GM12874 (cell line): ENCODE results near the gene ZW10.

Source experiments
- TF ChIP-seq, protein P1 (sequence below): IDR thresholded peaks from 2 replicates; pipeline ENCODE4 v1.5.1; 2011; ENCODE audit warnings: low read depth, mild to moderate bottlenecking, control low read depth, low read length, moderate library complexity; ENCODE audit not compliant: insufficient read depth

The ZW10 gene

DNA sequence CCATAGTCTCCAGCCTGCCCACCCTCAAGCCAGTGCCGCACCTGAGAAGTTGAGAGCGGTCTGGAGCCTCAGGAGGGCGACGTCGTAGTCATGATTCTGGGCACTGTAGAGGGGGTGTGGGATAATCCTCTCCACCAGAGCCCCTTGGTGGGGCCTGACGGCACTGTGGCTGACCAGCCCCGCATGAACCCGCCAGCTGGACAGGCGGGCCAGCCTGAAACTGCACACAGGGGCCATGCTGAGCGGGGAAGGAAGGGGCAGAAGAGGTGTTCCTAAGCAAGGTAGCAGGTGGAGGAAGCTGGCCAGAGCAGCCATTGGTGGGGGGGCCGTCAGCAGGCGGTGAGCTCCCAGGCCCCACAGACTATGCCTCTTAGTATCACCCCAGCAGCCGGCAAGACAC lies 80.5 kb downstream of the ZW10 start:
- TF ChIP-seq, protein P1, sequence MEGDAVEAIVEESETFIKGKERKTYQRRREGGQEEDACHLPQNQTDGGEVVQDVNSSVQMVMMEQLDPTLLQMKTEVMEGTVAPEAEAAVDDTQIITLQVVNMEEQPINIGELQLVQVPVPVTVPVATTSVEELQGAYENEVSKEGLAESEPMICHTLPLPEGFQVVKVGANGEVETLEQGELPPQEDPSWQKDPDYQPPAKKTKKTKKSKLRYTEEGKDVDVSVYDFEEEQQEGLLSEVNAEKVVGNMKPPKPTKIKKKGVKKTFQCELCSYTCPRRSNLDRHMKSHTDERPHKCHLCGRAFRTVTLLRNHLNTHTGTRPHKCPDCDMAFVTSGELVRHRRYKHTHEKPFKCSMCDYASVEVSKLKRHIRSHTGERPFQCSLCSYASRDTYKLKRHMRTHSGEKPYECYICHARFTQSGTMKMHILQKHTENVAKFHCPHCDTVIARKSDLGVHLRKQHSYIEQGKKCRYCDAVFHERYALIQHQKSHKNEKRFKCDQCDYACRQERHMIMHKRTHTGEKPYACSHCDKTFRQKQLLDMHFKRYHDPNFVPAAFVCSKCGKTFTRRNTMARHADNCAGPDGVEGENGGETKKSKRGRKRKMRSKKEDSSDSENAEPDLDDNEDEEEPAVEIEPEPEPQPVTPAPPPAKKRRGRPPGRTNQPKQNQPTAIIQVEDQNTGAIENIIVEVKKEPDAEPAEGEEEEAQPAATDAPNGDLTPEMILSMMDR = no peak

DNA sequence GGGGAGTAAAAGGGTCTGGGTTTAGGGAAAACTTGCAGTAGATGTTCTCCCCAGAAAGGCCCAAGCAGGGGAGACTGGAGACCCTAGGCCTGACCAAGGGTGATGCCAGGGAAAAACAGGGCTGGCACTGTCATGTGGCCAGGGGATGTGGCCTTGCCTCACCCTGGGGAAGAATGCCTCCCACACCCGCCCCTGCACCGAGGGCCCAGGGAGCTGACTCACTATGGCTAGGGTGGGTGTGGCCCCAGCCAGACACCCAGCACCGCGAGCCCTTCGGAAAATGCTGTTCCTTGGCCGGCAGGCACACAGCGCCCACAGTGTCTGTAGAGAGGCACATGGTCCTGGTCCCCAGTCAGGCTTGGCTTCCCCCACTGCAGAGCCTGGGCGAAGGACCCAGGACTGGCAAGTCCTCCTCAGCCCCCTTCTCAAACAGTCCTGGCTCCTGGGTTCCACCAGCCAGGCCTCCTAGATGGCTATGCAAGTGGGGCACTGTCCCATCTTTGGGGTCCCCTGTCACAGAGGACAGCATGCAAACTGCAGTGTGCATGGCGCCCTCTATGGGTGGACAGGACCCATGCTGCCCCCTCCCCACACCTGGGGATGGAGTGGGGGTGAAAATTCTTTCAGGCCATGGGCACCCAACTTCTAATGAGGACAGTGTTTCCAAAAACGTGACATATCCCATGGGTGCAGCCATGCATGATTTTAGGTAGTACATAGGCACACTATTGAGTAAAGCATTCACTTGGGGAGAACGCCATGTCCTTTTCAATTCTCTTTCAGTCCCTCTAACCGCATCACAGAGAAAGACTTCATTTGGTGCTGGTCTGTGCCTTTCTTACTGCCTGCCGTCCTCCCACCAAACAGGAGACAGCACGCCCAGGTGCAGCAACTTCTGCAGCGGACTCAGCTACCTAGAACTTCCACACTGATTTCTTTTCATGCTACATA lies 82.6 kb downstream of the ZW10 start:
- TF ChIP-seq, protein P1 = peak; percentile 74

DNA sequence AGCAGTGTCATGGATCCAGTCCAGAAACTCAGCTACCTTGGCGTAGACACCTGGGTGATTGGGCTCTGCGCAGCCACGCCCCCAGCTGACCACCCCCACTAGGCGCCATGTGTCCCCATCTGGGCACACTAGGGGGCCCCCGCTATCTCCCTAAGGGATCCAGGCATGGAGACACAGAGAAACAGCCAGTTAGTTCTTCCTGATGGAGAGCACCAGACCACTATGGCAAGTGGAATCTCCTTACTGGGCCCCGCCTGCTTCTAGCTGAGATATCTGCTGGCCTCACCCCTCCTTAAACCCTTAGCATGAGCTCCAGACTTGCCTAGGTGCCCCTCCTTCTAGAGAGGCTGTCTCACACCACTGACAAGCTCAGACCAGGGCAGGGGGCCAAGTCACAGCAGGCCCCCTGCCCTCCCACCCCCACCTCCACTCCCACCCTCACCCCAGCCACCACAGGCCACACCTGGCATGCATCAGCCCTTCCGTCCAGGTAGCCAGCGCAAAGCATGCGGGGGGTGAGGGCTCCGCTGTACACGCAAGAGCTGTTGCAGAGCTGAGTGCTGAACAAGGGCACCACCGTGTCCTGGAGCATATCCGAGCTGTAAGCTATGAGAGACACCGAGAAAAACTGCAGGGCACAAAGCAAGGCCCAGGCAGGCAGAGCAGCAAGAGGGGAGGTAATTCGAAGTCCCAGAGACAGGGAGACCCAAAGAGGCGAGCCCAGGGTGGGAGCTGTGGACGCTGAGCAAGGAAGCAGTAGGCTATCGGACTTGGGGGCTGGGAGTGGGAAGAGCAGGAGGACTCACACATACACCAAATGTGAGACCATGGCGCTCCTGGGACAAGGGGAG lies 83.5 kb downstream of the ZW10 start:
- TF ChIP-seq, protein P1 = no peak

DNA sequence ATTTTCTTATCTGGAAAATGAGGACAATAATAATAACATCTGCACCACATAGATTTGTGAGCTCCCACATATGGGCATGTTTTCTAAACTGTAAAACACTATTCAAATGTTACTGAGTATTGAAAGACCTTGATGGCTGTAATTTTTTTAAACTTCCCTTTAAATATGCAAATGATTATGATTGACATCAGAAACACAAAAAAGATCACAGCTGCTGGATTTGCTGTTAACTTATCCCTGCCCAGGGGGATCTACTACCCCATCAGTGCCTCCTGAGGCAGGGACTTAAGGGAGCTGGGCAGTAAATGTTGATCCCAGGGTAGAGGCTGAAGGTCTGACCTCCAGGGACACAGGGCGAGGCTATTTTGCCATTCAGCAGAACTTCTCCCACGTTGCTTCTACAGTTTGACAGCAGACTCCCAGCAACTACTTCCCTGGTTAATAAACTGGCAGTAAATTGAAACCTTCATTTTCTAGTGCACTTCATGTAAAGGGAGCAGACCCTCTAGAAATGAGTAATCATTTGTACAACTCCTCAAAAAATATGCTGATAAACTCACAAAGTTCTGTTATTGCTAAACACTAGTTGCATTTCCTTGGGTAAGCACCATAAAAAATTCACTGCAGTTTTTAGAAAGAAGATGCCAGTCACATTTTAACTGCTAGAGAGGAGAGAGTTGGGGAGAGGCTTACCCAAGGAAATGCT lies 87.7 kb downstream of the ZW10 start:
- TF ChIP-seq, protein P1 = no peak

DNA sequence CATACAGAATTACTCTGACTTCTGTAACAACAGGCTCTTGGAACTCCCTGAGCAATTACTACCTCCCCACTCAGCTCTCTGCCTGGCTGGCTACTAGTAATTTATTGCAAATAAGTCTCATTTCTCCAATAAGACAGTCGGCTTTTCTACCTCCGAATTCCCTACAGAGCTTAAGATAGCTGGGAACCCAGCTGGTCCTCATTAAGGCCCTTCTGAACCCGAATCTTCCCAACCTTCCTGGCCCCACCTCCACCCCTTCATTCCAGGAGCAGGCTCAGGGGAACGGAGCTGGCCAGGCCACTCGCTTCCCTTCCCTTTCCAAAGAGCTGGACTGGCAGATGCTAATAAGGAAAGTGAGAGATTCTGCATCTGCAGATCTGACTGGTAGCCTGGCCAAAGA lies 89.0 kb downstream of the ZW10 start:
- TF ChIP-seq, protein P1 = no peak

DNA sequence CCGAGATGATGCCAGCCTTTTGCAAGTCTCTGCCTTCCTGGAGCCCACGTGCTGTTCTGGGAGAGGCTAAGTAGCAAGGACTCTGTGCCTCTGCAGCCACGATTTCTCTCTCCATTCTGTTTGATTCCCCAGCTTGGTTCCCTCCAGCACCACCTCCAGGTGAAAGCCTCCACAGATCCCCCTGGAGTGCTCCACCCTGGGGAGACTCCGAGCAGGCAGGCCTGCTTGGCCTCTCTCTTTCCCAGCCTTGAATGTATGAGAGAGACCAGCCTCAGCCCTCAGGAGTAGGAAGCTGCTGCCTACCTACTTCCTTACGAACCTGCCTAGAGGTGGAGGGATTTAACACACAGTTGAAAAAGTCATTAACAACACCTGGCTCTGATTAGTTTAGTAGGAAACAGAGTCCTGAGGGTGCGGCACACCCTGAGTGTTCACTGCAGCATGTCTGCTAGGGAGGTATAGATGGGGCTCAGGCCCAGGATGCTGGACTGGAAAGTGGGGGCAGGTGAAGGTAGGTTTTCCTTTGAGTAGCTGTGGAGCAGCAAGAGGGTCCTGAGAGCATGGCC lies 89.9 kb downstream of the ZW10 start:
- TF ChIP-seq, protein P1 = no peak
